ENCODE results near the gene MFNG.

- TF ChIP-seq CTCF (conservative IDR thresholded peaks at IDR 0.05 in 1 of 2, IDR thresholded peaks at IDR 0.05 in 1 of 2; ENCODE audit: extremely low read depth in 1 of 2, insufficient read depth in 1 of 2, low read depth in 1 of 2, low read length in 2 of 2) (no peak), EZH2 (IDR thresholded peaks at IDR 0.05; ENCODE audit: borderline replicate concordance, low read length) (no peak)
These were observed 10.9 kb upstream of the MFNG start for GRCh38 chr22:37497062-37497599.

Measured in mammary epithelial cell (primary cell).